Measurements from ENCODE around the gene CACFD1.

Gene CACFD1

GRCh38 chr9:133490201-133490681, 30.5 kb downstream of the CACFD1 start:
- TF ChIP-seq FOXP2 (optimal IDR thresholded peaks at IDR 0.05; ENCODE audit: borderline replicate concordance, extremely low read depth, extremely low read length, insufficient read depth): no peak
- TF ChIP-seq SIN3A (IDR thresholded peaks at IDR 0.05; ENCODE audit: borderline replicate concordance, insufficient read depth, low read length): no peak
- TF ChIP-seq REST (IDR thresholded peaks at IDR 0.05; ENCODE audit: insufficient read depth in 1 of 2, low read depth in 2 of 2, low read length in 2 of 2): no peak
- no peak for TF ChIP-seq TAF1 (IDR thresholded peaks at IDR 0.05; ENCODE audit: borderline replicate concordance, insufficient read depth, low read length)
- no peak for TF ChIP-seq POLR2AphosphoS5 (IDR thresholded peaks at IDR 0.05; ENCODE audit: low read depth, low read length)

GRCh38 chr9:133490865-133491655, 31.3 kb downstream of the CACFD1 start:
- TF ChIP-seq FOXP2 (optimal IDR thresholded peaks at IDR 0.05; ENCODE audit: borderline replicate concordance, extremely low read depth, extremely low read length, insufficient read depth): no peak
- no peak for TF ChIP-seq POLR2AphosphoS5 (IDR thresholded peaks at IDR 0.05; ENCODE audit: low read depth, low read length)
- no peak for TF ChIP-seq SIN3A (IDR thresholded peaks at IDR 0.05; ENCODE audit: borderline replicate concordance, insufficient read depth, low read length)
- no peak for TF ChIP-seq TAF1 (IDR thresholded peaks at IDR 0.05; ENCODE audit: borderline replicate concordance, insufficient read depth, low read length)
- no peak for TF ChIP-seq REST (IDR thresholded peaks at IDR 0.05; ENCODE audit: insufficient read depth in 1 of 2, low read depth in 2 of 2, low read length in 2 of 2)

- no peak for TF ChIP-seq REST (IDR thresholded peaks at IDR 0.05; ENCODE audit: insufficient read depth in 1 of 2, low read depth in 2 of 2, low read length in 2 of 2)
- no peak for TF ChIP-seq FOXP2 (optimal IDR thresholded peaks at IDR 0.05; ENCODE audit: borderline replicate concordance, extremely low read depth, extremely low read length, insufficient read depth)
These were observed 31.8 kb downstream of the CACFD1 start for GRCh38 chr9:133491656-133491925.

GRCh38 chr9:133492061-133493021, 32.6 kb downstream of the CACFD1 start:
- TF ChIP-seq SIN3A (IDR thresholded peaks at IDR 0.05; ENCODE audit: borderline replicate concordance, insufficient read depth, low read length) (no peak), REST (IDR thresholded peaks at IDR 0.05; ENCODE audit: insufficient read depth in 1 of 2, low read depth in 2 of 2, low read length in 2 of 2) (no peak), FOXP2 (optimal IDR thresholded peaks at IDR 0.05; ENCODE audit: borderline replicate concordance, extremely low read depth, extremely low read length, insufficient read depth) (no peak), POLR2AphosphoS5 (IDR thresholded peaks at IDR 0.05; ENCODE audit: low read depth, low read length) (no peak), TAF1 (IDR thresholded peaks at IDR 0.05; ENCODE audit: borderline replicate concordance, insufficient read depth, low read length) (no peak)
